HG03558 (cell line): ENCODE data around the gene BCL2L2.
A peak's percentile ranks its signal among the peaks of the same experiment; 100 is the strongest.
"Not testable (repeated sequence)": the region's sequence is repeated elsewhere in the genome, so short reads cannot be mapped to it uniquely, and the experiment has no call there.

Experiments used
- ATAC-seq: cut with Tn5 transposase; IDR thresholded peaks from one replicate; pipeline ENCODE4 v1.9.1; 2021; ENCODE audit warnings: moderate number of reproducible peaks; ENCODE audit not compliant: unreplicated experiment; ENCODE audit errors: extremely low read depth

BCL2L2 gene, protein sequence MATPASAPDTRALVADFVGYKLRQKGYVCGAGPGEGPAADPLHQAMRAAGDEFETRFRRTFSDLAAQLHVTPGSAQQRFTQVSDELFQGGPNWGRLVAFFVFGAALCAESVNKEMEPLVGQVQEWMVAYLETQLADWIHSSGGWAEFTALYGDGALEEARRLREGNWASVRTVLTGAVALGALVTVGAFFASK

DNA sequence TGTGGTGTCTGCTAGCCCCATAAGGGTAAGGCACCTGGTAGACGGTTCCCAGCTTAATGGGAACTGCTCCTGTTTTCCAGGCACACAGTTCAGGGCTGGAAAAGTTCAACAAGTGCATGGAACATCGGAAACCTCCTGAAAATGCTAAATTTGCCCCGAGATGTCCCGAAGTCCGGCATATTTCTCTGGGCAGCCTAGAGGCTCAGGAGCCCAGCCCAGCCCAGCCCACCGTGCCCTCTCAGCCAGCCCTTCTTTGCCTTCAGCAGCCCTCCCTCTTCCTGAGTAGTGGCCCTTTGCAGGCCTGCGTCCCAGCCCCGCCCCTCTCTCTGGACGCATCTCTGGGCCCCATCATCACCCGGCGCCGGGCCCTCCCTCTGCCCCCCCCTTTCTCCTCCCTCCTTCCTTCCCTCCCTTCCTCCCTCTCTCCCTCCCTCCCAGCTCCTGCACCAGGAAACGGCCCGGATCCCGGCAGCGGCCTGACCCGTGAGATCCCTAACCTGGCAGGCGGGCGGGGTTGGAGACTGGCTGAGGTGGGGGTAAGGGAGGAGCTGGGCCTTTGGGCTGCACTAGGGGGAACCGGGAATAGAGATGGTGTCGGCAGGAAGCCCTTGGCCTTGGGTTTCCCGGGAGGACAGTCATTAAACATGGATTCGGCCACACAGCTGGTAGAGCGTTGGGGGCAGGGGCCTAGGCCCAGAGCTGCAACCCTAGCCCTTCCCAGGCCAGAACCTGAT, at the start of gene BCL2L2:
Gene BCL2L2, plus strand, starts transcription at position 422 of the 734 bp plus-strand sequence. CDS start 935 bp downstream, outside the sequence.
- ATAC-seq = no peak

DNA sequence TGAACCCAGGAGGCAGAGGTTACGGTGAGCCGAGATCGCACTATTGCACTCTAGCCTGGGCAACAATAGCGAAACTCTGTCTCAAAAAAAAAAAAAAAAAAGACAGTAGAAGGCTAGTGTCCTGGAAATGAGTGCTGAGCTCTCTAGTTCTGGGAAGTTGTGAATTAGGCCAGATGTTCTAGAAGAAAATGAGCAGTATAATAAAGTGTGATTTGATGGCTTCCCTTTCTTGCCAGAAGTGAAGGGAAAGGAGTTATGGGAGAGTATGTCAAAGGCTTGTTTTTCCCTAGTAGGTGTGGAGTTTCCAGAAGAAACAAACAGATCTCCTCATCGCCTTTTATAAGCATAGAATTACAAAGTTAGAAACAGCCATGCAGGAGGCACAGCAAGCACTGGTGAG, 48.4 kb upstream of the BCL2L2 start:
- ATAC-seq = no peak

DNA sequence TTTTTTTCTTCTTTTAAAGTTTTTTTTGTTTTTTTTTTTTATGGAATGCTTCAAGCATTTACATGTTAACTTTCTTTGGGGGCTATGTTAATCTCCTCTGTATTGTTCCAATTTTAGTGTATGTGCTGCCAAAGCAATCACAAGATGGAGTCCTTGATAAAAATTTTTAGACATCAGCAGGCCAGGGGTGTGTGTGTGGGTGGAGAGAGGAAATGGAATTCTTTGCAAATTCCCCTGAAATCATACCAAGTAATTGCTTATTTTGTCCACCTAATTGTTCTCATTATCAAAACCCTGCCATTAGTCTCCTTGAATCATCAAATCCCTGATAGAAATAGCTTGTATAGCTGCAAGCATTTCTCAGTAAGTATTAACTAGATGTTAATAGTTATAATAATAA, 47.2 kb upstream of the BCL2L2 start:
- no peak for ATAC-seq

DNA sequence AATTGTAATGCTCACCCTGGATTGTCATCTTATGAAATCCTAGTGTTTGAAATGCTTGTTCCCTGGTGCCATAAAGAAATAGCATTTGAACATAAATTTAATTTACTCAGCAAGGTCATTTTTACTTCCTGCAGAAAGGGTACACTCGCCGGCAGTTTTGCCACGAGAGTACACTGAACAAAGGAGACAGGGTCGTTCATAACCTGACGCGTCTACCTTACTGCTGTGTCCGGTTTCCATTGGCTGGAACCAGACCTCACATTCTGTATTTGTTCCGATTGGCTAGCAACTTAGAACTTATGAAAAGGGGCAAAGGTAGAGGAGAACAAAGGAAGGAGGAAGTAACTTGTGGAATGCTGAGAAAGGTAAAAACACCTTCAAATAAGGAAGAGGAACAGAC, 45.8 kb upstream of the BCL2L2 start:
- not testable (repeated sequence) for ATAC-seq

DNA sequence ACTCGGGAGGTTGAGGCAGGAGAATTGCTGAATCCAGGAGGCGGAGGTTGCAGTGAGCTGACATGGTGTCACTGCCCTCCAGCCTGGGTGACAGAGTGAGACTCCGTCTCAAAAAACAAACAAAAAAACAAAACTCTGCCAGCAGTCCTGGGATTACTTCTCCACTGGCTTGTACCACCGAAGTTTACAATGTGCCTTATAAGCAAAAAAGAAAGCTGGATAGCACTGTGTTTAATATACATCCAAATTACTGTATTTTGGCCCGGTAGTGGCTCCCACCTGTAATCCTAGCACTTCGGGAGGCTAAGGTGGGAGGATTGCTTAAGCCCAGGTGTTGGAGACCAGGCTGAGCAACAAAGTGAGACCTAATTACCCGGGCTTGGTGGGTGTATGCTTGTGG, 37.4 kb upstream of the BCL2L2 start:
- no peak for ATAC-seq

DNA sequence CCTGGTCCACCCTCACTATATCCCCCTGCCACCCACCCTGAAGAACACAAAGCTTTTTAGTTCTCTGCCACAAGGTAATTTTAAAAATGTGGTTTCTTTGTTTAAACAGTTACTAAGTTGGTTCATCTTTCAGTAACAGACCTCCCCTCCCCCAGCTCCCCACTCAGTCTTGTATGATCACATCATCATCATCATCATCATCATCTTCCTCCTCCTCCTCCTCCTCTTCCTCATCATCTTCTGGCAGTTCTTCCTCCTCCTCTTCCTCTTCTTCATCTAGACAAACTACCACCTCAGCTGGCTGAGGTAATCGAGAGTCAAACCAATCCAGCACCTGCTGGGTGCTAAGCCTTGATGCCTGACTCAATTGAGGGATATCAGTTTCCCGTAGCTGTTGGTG, 31.2 kb upstream of the BCL2L2 start:
- ATAC-seq = no peak

DNA sequence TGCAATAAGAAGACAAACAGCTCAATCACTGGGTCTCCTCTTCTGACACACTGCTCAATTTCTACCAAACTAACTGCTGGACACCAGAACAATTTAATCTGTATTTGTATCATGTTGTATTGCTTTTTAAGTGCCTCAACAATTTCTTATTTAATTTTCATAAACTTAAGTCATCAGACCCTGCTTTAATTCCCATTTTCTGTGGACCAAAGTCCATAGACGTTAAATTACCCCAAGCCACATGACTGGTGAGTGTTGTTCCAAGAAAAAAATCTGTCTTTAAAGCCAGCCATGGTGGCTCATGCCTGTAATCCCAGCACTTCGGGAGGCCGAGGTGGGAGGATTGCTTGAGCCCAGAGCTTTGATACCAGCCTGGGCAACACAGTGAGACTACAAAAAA, 29.4 kb upstream of the BCL2L2 start:
- ATAC-seq = no peak

DNA sequence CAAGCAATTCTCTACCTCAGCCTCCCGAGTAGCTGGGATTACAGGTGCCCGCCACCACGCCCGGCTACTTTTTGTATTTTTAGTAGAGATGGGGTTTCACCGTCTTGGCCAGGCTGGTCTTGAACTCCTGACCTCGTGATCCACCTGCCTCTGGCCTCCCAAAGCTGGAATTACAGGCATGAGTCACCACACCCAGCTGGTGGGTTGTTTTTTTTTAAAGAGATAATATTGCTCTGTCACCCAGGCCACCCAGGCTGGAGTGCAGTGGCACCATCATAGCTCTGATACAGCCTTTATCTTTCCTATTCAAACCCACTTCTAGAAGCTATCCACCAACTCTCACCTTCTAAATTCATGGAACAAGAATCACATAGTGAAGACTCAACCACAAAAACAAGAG, 28.7 kb upstream of the BCL2L2 start:
- ATAC-seq = not testable (repeated sequence)

DNA sequence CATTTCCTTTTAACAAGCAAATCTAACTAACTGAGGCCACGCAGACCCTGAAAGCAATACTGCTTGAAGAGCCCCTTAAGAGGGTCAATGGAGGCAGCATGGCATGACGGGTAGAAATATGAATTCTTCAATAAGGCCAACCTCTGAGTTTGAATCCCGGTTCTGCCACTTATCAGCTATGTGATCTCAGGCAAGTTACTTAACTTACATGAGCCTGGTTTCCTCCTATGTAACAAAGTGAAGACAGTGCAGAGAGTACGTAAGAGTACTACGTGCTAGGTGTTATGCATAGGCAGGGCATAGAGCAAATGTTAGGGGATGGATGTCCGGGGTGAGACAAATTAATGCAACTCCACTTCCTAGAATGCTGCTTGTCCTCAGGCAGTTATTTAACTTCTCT, 25.4 kb upstream of the BCL2L2 start:
- no peak for ATAC-seq

DNA sequence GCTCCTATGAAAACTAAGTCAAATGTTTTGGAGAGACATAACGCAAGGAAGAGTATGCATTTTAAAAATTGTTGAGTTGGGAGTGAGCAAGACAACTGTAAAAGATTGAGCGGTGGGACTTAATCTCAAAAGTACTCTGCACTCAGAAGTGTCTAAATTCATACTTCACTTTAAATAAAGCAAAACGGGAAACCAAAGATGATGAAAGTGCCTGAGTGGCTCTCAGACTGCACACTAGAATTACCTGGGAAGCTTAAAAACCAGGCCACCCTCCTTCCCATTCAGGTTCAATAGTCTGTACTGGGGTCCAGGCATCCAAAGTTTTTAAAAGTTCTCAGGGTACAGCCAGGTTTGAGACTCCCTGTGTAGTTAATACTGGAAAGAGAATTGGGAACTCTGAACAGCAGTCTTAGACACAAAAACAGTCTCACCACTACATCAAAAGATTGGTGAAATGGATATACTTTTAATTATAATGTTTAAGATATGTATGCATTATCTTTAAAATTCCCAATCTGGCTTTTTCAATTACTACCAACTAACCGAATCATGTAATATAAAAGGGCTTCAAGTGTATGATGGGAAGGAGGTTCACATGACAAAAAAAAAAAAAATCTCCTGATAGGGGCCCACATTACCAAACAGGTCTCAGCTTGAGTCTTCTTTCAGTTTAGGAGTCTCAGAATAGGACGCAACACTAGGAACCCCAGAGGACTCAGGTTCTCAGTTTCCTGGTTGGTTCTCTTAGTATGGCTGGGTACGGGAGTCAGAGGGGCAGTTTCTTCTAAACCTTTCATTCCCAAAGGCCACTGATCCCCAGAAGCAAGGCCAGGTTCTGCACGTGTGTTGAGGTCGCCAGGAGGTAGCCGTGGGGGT, 21.7 kb upstream of the BCL2L2 start:
- no peak for ATAC-seq

DNA sequence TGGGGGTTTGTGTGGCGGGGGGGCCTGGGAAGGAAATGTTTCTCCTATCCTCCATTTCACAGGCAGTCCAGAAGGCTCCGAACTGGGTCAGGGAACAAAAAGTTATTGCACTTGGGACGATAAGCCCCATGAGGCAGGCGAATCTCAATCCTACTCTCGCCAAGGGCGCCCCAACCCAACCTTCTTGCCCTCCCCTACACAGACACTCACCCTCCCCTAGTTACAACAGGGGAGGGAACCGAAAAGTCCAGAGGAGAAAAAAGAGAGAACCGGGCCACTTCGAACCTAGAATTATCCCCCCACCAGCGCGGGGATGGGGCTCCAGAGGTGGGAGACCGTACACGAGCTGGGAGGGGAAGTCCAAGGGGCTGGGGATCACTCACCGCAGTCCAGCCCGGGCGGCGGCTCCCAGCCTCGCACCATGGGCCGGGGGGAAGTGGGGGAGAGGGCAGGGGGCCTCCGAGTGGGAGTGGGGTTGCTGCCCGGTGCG, 21.1 kb upstream of the BCL2L2 start:
- peak; percentile 3 for ATAC-seq

DNA sequence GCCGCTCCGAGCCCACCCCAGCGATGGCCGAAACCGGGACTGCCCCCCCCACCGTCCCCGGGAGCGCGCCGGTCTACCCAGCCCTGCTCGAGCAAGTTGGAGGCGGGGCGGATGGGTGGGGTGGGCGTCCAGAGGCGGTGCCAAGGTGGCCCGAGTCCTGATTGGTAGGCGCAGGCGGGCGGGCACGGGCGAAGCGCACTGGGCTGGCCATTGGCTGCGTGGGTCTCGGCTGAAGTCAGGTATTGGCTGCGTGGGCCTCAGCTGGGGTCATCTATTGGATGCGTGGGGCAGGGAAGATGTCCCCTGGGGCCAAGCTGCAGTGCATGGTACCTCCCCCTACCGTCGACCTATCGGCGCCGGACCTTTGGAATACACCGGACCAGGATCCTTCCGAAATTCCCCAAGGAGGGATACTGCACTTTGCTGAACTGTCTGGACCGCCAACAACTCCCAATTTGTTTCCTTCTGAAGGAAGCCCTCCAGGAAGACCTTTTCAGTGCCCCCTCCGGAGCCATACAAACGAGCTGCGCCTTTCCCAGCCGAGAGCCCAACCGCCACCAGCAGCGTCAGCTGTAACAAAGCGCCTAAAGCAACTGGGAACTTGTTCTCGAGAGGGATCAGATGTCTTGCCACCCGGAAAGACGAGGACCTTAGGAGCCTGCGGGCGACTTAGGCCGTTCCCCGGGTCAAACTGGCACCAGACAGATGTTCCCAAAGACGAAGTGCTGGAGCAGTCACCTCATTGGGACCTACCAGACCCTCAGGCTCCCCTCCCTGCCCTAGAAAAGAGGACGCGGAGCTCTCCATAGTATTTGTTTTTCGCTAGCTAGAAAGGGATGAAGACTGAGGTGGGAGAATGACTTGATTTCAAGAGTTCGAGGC, 20.4 kb upstream of the BCL2L2 start, which contains the start of gene HOMEZ:
Gene HOMEZ, minus strand, starts transcription at position 113 of the 882 bp plus-strand sequence. CDS start 180 bp downstream, outside the sequence.
- peak; percentile 94 for ATAC-seq

DNA sequence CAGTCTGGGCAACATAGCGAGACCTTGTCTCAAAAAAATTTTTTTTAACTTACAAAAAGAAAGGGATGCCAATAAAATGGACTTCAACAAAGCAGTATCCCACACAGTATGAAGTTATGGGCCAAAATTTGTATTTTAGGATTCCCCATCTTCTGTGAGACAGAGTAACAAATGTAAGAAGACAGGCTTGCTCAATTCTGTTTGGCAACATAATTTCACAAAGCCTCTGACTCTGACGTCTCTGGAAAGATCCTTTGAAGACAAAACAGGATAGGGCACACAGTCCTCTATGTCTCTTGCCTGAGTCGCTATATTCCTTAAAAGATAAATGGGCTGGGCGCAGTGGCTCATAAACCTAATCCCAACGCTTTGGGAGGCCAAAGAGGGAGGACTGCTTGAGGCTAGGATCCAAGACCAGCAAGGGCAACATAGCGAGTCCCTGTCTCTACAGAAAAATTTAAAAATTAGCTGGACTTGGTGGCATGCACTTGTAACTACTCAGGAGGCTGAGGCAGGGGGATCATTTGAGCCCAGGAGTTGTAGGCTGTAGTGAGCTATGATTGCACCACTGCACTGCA, 19.6 kb upstream of the BCL2L2 start:
- ATAC-seq = no peak

DNA sequence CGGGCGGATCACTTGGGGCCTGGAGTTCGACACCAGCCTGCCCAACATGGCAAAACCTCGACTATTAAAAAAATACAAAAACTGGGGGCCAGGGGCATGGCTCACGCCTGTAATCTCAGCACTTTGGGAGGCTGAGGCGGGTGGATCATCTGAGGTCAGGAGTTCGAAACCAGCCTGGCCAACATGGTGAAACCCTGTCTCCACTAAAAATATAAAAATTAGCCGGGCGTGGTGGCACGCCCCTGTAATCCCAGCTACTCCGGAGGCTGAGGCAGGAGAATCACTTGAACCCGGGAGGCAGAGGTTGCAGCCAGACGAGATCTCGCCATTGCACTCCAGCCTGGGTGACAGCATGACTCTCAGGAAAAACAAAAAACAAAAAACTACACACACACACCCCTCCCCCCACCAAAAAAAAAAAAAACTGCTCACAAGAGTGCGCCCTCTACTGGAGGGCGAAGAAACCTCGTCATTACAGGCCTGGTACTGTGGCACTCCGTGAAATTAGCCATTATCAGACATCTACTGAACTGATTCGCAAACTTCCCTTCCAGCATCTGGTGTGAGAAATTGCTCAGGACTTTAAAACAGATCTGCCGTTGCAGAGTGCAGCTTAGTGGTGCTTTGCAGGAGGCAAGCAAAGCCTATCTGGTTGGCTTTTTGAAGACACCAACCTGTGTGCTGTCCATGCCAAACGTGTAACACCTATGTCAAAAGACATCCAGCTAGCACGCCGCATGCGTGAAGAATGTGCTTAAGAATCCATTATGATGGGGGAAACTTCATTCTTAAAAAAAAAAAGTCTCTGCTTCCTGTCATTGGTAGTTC, 11.7 kb upstream of the BCL2L2 start:
- no peak for ATAC-seq

DNA sequence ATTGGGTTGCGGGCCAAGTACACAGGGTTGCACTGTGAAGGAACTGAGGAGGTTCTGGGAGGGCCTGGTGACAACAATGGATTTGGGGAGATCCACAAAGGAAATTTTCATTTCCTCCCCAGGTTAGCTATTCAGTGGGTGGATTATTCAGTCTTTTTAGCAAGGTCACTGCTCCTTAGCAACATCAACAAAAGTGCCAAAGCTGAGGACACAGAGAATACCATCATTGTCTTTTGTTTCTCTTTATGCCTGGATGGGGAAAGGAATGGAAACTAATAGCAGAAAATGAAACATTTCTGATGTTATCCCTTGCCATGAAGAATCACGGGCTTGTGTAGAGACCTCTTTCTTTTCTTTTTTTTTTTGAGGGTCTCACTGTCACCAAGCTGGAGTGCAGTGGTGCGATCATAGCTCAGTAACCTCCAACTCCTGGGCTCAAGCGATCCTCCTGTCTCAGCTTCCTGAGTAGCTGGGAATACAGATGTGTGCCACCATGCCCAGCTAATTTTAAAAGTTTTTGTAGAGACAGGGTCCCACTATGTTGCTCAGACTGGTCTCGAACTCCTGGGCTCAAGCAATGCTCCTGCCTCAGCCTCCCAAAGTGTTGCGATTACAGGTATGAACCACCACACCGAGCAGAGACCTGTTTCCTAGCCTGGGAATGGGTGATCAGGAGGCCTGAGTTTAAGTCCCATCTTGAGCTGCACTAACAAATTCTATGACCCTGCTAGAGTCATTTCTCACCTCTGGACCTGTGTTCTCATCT, 10.4 kb upstream of the BCL2L2 start:
- ATAC-seq = no peak

DNA sequence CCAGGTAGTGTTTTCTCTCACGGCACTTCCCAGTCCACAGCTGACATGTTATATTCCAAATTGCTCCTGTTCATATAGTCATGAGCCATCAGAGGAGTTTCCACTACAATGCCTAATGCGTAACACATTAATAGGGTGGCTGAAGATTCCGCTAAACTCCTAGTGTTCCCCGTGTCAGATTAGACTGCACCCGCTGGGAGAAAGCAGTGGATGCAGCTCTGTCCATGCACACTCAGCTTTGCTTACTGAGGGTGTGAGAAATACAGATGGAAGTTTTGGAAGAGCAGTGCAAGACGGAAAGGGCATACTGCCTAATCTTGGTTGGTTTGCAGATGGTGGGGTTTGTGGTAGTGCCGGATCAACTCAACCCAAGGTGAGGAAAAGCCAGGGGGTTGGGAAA, 9.5 kb upstream of the BCL2L2 start:
- ATAC-seq = no peak

DNA sequence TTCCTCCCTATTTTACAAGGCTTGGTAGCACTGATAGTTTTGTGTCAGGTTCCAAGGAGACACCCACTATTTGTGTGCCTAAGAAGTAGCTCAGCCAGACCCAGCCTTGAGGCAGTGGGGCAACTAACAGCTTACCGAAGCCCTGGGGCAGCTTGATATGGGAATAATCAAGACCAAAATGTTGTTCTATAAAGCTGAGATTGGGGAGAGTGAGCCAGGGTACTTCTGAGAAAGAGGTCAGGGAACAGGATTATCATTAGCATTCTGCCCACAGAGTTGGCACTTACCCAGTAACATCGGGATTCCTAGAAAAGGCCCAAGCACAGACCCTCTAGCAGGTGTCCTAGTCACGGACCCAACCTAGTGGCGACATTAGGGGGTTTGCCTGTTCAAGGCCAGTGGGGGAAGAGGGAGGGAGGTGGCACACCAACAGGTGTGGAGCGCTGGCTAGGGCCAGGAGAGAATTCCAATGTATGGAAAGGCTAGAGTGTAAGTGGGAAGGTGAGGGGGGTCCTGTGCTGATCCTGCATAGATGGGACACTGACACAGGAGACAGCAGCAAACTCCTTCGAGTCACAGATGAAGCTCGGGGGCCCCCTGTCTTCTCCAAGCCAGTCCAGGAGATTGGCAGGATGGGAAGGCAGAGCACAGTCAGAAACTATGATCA, 8.9 kb upstream of the BCL2L2 start:
- no peak for ATAC-seq
